Heart right ventricle (tissue), 16 donors: Measurements from ENCODE around the gene LRRN4CL. TPM values are rescaled to one million over a fixed set of nuclear protein-coding genes. Genes with fewer than 3 reads are reported as not detected.

Experiments used
- ATAC-seq, 8 donors: fragments of 200-7000 bp; cut with Tn5 transposase; one replicate each; pipeline ENCODE4 v1.9.1; 2020; ENCODE audit warnings: mild to moderate bottlenecking in 8 of 8, moderate library complexity in 8 of 8, moderate number of reproducible peaks in 1 of 8
- DNase-seq, 2 donors: peaks; one replicate each; pipeline ENCODE4 v3.0.0-alpha.2; 2020
- H3K27ac ChIP-seq, 10 donors: fragments of 200-600 bp; sonication (generic) in 2 of 10; one replicate each; pipeline versions ENCODE4 v1.5.0 to v1.8.0; 2020 to 2022; ENCODE audit warnings: mild to moderate bottlenecking in 3 of 10
- H3K27me3 ChIP-seq, 7 donors: fragments of 200-600 bp; one replicate each; pipeline ENCODE4 v1.8.0; 2021 to 2022; ENCODE audit warnings: mild to moderate bottlenecking in 2 of 7
- H3K36me3 ChIP-seq, 9 donors: fragments of 200-600 bp; sonication (generic) in 1 of 9; one replicate each; pipeline versions ENCODE4 v1.5.0 to v1.8.0; 2020 to 2022; ENCODE audit warnings: mild to moderate bottlenecking in 2 of 9
- H3K4me1 ChIP-seq, 9 donors: fragments of 200-600 bp; sonication (generic) in 1 of 9; one replicate each; pipeline versions ENCODE4 v1.5.0 to v1.8.0; 2020 to 2022; ENCODE audit warnings: mild to moderate bottlenecking in 4 of 9
- H3K4me3 ChIP-seq, 10 donors: fragments of 200-600 bp; sonication (generic) in 2 of 10; one replicate each; pipeline versions ENCODE4 v1.5.0 to v1.8.0; 2020 to 2022; ENCODE audit warnings: mild to moderate bottlenecking in 7 of 10, moderate library complexity in 2 of 10
- H3K9me3 ChIP-seq, 11 donors: fragments of 200-600 bp in 10 of 11; sonication (generic) in 2 of 11; one replicate each; pipeline versions ENCODE4 v1.5.0 to v1.8.0; 2013 to 2022; ENCODE audit warnings: mild to moderate bottlenecking in 2 of 11, control low read depth in 1 of 11, moderate library complexity in 1 of 11
- WGBS, 2 donors: extraction: QIAGEN DNeasy Blood & Tissue Kit; methylation state at CpG; one replicate each; pipeline ENCODE4 v1.1.7; 2013; ENCODE audit warnings: inconsistent platforms in 1 of 2; 5-methylcytosine and 5-hydroxymethylcytosine counted together
- intact Hi-C, 10 donors: fragments of 100-400 bp; cut with DNase I; formaldehyde crosslinking; loops; one replicate each; pipeline versions ENCODE4 v1.11.1 to v1.14.2; 2022
- polyA plus RNA-seq, 2 donors: library from polyadenylated mRNA; stranded (reverse); fragments of 200-250 nt; gene quantifications; one replicate each; pipeline ENCODE4 v1.2.3, GENCODE V29; 2013
- total RNA-seq, 10 donors: library from RNA; stranded (reverse); fragmentation: NEBNext Ultra II Directional in 3 of 10; extraction: Animal tissue kit (Norgen Biotek cat#: 25700) in 3 of 10; gene quantifications; one replicate each; pipeline versions ENCODE4 v1.2.1 to v1.2.4, GENCODE V29; 2021 to 2023
- TF ChIP-seq, protein P1 (sequence below), 9 donors: fragments of 200-600 bp; sonication (generic) in 2 of 9; IDR thresholded peaks; one replicate each; pipeline versions ENCODE4 v1.5.0 to v1.8.0; 2021 to 2022; ENCODE audit warnings: antibody characterized with exemption in 9 of 9, mild to moderate bottlenecking in 5 of 9, moderate library complexity in 1 of 9
- donor health status: Arrhythmogenic right ventricular cardiomyopathy.
- donor health status: ischemic (EF 13 %, LVEDD 7.1; RV severe dilation, severe dysfunction).
- donor health status: healthy with polysubstance abuse.
- donor health status: DM: no; HTN: yes; CAD: no.
- donor health status: DM: no; HTN: no; CAD: no.
- donor health status: ischemic (EF 25% LVEDD 6.9; RV normal size, moderate dysfunction).
- donor health status: ischemic (EF 25% LVEDD 5.7; RV mildly dilated, moderate dysfunction).
- donor health status: healthy.
- donor health status: DM: yes; HTN: yes; CAD: no.
- donor health status: Ischemic cardiomyopathy.
- donor health status: ischemic (EF 35%, LVEDD 5.7; RV mildly dilated, moderate dysfunction).
- donor health status: nonischemic (EF 11% LVEDD 7.7; RV severe dilation, severe dysfunction).
- donor health status: DM: yes; HTN: yes; CAD: no.
- donor health status: PGD.
- donor health status: ischemic (EF 29% LVEDD 5.4; RV normal size, mild dysfunction).
- donor health status: nonischemic (EF 23%, LVEDD 6.1; RV moderate dilation, normal function).

The LRRN4CL gene
- total and polyA plus RNA-seq, 12 donors, result 1.9 to 9.5 (median 2.6) TPM

DNA sequence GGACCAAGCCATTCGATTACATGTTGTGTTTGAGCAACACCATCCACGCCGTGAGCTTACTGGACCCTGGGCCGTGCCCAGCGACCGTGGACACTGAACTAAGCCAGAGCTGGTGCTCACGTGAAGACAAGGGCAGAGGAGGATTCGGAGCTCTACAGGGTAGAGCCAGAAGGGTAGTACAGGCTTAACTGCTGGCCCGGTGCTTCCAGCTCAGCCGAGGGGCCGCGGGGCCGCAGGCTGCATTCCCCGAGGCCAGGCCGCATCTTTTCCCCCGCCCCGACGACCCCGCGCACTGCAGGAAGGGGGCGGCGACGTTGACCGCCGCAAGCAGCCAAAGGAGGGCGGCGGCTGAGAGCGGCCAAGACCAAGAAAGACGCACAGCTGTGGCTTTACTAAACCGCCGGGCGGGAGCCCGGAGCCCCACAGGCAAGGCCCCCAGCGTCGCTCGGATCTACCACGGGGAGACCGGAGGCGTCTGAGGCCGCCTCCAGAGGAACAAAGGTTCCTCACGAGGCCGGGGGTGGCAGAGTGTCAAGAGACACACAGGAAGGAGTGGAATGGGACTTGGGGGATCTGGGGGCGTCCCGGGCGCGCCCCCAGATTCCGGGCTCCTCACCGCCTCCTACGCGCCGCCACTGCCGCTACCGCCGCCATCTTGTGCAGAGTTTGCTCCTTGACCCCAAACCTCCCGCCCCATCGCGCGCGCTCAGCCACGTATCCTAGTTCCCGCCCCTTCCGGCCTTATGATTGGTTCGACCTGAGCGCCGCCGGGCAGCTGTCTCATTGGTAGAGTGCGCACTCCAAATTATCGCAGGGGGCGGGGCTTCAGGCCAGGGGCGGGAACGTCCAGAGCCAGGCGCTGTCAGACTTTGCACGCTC, 43.1 kb downstream of the LRRN4CL start, which contains the start of gene GANAB:
Gene GANAB (minus strand): TSS at position 668 of the 879 bp plus-strand sequence. CDS start 14 bp downstream, at position 654.
- intact Hi-C loops, result loop anchor here in 2 of 10 donors (2.0 kb wide), 1 partner anchor 23 kb away; no protein-coding TSS in a partner anchor
- H3K9me3 ChIP-seq, result no peaks in the 10 kb centered on the region
- peak within 1 kb of the TSS; percentile 65 to 100 (median 96) for H3K4me3 ChIP-seq
- peaks cover 0 to 63% (median 27%) of the 10 kb centered on the region in 9 donors for H3K36me3 ChIP-seq
- 0 to 1% methylated on average over 73 of the region's 73 CpGs for whole genome bisulfite sequencing, 2 donors
- ATAC-seq, result peak; percentile 96 to 100 (median 98)
- H3K4me1 ChIP-seq, result peaks cover 12 to 31% (median 25%) of the 10 kb centered on the region in 9 donors
- TF ChIP-seq, protein P1, sequence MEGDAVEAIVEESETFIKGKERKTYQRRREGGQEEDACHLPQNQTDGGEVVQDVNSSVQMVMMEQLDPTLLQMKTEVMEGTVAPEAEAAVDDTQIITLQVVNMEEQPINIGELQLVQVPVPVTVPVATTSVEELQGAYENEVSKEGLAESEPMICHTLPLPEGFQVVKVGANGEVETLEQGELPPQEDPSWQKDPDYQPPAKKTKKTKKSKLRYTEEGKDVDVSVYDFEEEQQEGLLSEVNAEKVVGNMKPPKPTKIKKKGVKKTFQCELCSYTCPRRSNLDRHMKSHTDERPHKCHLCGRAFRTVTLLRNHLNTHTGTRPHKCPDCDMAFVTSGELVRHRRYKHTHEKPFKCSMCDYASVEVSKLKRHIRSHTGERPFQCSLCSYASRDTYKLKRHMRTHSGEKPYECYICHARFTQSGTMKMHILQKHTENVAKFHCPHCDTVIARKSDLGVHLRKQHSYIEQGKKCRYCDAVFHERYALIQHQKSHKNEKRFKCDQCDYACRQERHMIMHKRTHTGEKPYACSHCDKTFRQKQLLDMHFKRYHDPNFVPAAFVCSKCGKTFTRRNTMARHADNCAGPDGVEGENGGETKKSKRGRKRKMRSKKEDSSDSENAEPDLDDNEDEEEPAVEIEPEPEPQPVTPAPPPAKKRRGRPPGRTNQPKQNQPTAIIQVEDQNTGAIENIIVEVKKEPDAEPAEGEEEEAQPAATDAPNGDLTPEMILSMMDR (IDR thresholded peaks at IDR 0.05), result no peak
- peak within 1 kb of the TSS; percentile 68 to 98 (median 96) for H3K27ac ChIP-seq
- peak; percentile 99 to 100 for DNase-seq
- no peaks in the 10 kb centered on the region for H3K27me3 ChIP-seq

- DNase-seq (no peak), ATAC-seq (no peak)
- WGBS, 2 donors, result 12 to 13% methylated on average over 11 of the region's 11 CpGs
- TF ChIP-seq, protein P1 (IDR thresholded peaks at IDR 0.05), result no peak
- no peaks in the 10 kb centered on the region for H3K27me3 ChIP-seq
- H3K9me3 ChIP-seq, result no peaks in the 10 kb centered on the region
- intact Hi-C loops, result no loop called here
- H3K36me3 ChIP-seq, result peaks cover 0 to 60% (median 27%) of the 10 kb centered on the region in 9 donors
- H3K27ac ChIP-seq, result peak overlapping the region in 9 of 10 donors; percentile 93 to 98 (median 97)
- peaks cover 12 to 35% (median 25%) of the 10 kb centered on the region in 9 donors for H3K4me1 ChIP-seq
- peak overlapping the region; percentile 65 to 100 (median 96) for H3K4me3 ChIP-seq
These were observed 43.7 kb downstream of the LRRN4CL start for GRCh38 chr11:62645671-62645945.

- H3K27me3 ChIP-seq, result no peaks in the 10 kb centered on the region
- DNase-seq (no peak), ATAC-seq (no peak)
- no peak overlapping the region for H3K27ac ChIP-seq
- H3K9me3 ChIP-seq, result no peaks in the 10 kb centered on the region
- no peak overlapping the region for H3K4me3 ChIP-seq
- H3K36me3 ChIP-seq, result peaks cover 0 to 56% (median 21%) of the 10 kb centered on the region in 9 donors
- peaks cover 12 to 35% (median 25%) of the 10 kb centered on the region in 9 donors for H3K4me1 ChIP-seq
- WGBS, 2 donors, result 88 to 90% methylated on average over 8 of the region's 8 CpGs
- TF ChIP-seq, protein P1 (IDR thresholded peaks at IDR 0.05), result no peak
- intact Hi-C loops, result no loop called here
These were observed 45.1 kb downstream of the LRRN4CL start for GRCh38 chr11:62644220-62644619.

Other genes starting within 250 kb of the LRRN4CL start
- 100 to 1,000 TPM; 259 to 447 (median 386) TPM for gene AHNAK, start 142.7 kb downstream of the LRRN4CL start, total RNA-seq
- gene AHNAK, start 142.7 kb downstream of the LRRN4CL start, polyA plus RNA-seq, result 100 to 1,000 TPM; 101 to 113 TPM
- gene EEF1G, start 115.6 kb downstream of the LRRN4CL start, total RNA-seq, result 1,000 to 10,000 TPM in 5 of 10 donors, 100 to 1,000 TPM in 5; 784 to 1,131 (median 1,002) TPM
- 1,000 to 10,000 TPM in 1 of 2 donors, 100 to 1,000 TPM in 1; 555 to 1,173 TPM for gene EEF1G, start 115.6 kb downstream of the LRRN4CL start, polyA plus RNA-seq
- gene TUT1, start 98.0 kb downstream of the LRRN4CL start, total RNA-seq, result 10 to 100 TPM in 8 of 10 donors, 1 to 10 TPM in 2; 8.2 to 17.9 (median 12.3) TPM
- 10 to 100 TPM in 1 of 2 donors, 1 to 10 TPM in 1; 9.3 to 19.2 TPM for gene TUT1, start 98.0 kb downstream of the LRRN4CL start, polyA plus RNA-seq
- gene MTA2, start 87.7 kb downstream of the LRRN4CL start, total RNA-seq, result 10 to 100 TPM; 25.0 to 45.3 (median 29.8) TPM
- 10 to 100 TPM; 22.1 to 35.3 TPM for gene MTA2, start 87.7 kb downstream of the LRRN4CL start, polyA plus RNA-seq
- 10 to 100 TPM in 8 of 10 donors, 1 to 10 TPM in 2; 7.7 to 27.2 (median 15.2) TPM for gene EML3, start 76.8 kb downstream of the LRRN4CL start, total RNA-seq
- gene EML3, start 76.8 kb downstream of the LRRN4CL start, polyA plus RNA-seq, result 10 to 100 TPM; 18.9 to 50.4 TPM
- gene ROM1, start 76.3 kb downstream of the LRRN4CL start, total RNA-seq, result 1 to 10 TPM in 8 of 10 donors, under 1 TPM in 2; 0.81 to 4.4 (median 1.8) TPM
- 1 to 10 TPM; 5.3 to 6.6 TPM for gene ROM1, start 76.3 kb downstream of the LRRN4CL start, polyA plus RNA-seq
- gene B3GAT3, start 67.5 kb downstream of the LRRN4CL start, total RNA-seq, result 10 to 100 TPM in 7 of 10 donors, 1 to 10 TPM in 3; 6.8 to 20.7 (median 10.6) TPM
- gene B3GAT3, start 67.5 kb downstream of the LRRN4CL start, polyA plus RNA-seq, result 10 to 100 TPM; 29.5 to 41.2 TPM
- 100 to 1,000 TPM in 3 of 10 donors, 10 to 100 TPM in 7; 84.0 to 148 (median 96.7) TPM for gene GANAB, start 42.9 kb downstream of the LRRN4CL start, total RNA-seq
- 10 to 100 TPM; 53.2 to 87.2 TPM for gene GANAB, start 42.9 kb downstream of the LRRN4CL start, polyA plus RNA-seq
- 10 to 100 TPM in 8 of 10 donors, 1 to 10 TPM in 2; 9.7 to 15.0 (median 10.9) TPM for gene INTS5, start 36.2 kb downstream of the LRRN4CL start, total RNA-seq
- gene INTS5, start 36.2 kb downstream of the LRRN4CL start, polyA plus RNA-seq, result 1 to 10 TPM; 2.8 to 8.3 TPM
- gene C11orf98, start 24.3 kb downstream of the LRRN4CL start, total RNA-seq, result 10 to 100 TPM; 25.8 to 41.5 (median 30.0) TPM
- 100 to 1,000 TPM in 1 of 2 donors, 10 to 100 TPM in 1; 75.9 to 210 TPM for gene C11orf98, start 24.3 kb downstream of the LRRN4CL start, polyA plus RNA-seq
- 1 to 10 TPM; 2.4 to 7.7 (median 4.2) TPM for gene CSKMT, start 24.2 kb downstream of the LRRN4CL start, total RNA-seq
- gene CSKMT, start 24.2 kb downstream of the LRRN4CL start, polyA plus RNA-seq, result 10 to 100 TPM in 1 of 2 donors, 1 to 10 TPM in 1; 8.8 to 15.7 TPM
- 1 to 10 TPM; 3.9 to 9.5 (median 5.5) TPM for gene UQCC3, start 17.9 kb downstream of the LRRN4CL start, total RNA-seq
- 10 to 100 TPM; 18.0 to 23.0 TPM for gene UQCC3, start 17.9 kb downstream of the LRRN4CL start, polyA plus RNA-seq
- gene LBHD1, start 17.3 kb downstream of the LRRN4CL start, total RNA-seq, result 1 to 10 TPM; 1.6 to 4.9 (median 3.0) TPM
- gene LBHD1, start 17.3 kb downstream of the LRRN4CL start, polyA plus RNA-seq, result 1 to 10 TPM; 1.6 to 6.4 TPM
- 100 to 1,000 TPM in 1 of 10 donors, 10 to 100 TPM in 9; 57.8 to 100 (median 81.2) TPM for gene UBXN1, start 10.5 kb downstream of the LRRN4CL start, total RNA-seq
- 100 to 1,000 TPM in 1 of 2 donors, 10 to 100 TPM in 1; 83.1 to 175 TPM for gene UBXN1, start 10.5 kb downstream of the LRRN4CL start, polyA plus RNA-seq
- 10 to 100 TPM in 9 of 10 donors, 1 to 10 TPM in 1; 8.5 to 26.8 (median 15.7) TPM for gene BSCL2, start 17.9 kb upstream of the LRRN4CL start, total RNA-seq
- 10 to 100 TPM; 31.4 to 83.0 TPM for gene BSCL2, start 17.9 kb upstream of the LRRN4CL start, polyA plus RNA-seq
- under 1 TPM in 4 of 10 donors, not detected in 6; 0.26 to 0.34 (median 0.31) TPM for gene GNG3, start 18.1 kb upstream of the LRRN4CL start, total RNA-seq
- gene GNG3, start 18.1 kb upstream of the LRRN4CL start, polyA plus RNA-seq, result under 1 TPM in 1 of 2 donors, not detected in 1; 0.16 TPM
- 10 to 100 TPM; 26.9 to 40.9 (median 33.4) TPM for gene HNRNPUL2, start 37.9 kb upstream of the LRRN4CL start, total RNA-seq
- gene HNRNPUL2, start 37.9 kb upstream of the LRRN4CL start, polyA plus RNA-seq, result 10 to 100 TPM; 21.4 to 35.3 TPM
- 10 to 100 TPM in 9 of 10 donors, 1 to 10 TPM in 1; 9.4 to 16.2 (median 12.9) TPM for gene TTC9C, start 39.0 kb upstream of the LRRN4CL start, total RNA-seq
- 10 to 100 TPM; 20.3 to 20.8 TPM for gene TTC9C, start 39.0 kb upstream of the LRRN4CL start, polyA plus RNA-seq
- 10 to 100 TPM in 4 of 10 donors, 1 to 10 TPM in 6; 7.5 to 14.9 (median 9.6) TPM for gene ZBTB3, start 64.6 kb upstream of the LRRN4CL start, total RNA-seq
- gene ZBTB3, start 64.6 kb upstream of the LRRN4CL start, polyA plus RNA-seq, result 1 to 10 TPM; 2.2 to 8.6 TPM
- 10 to 100 TPM; 30.9 to 57.0 (median 42.9) TPM for gene POLR2G, start 72.0 kb upstream of the LRRN4CL start, total RNA-seq
- 100 to 1,000 TPM in 1 of 2 donors, 10 to 100 TPM in 1; 42.1 to 134 TPM for gene POLR2G, start 72.0 kb upstream of the LRRN4CL start, polyA plus RNA-seq
- 10 to 100 TPM in 3 of 10 donors, 1 to 10 TPM in 7; 7.7 to 14.7 (median 9.0) TPM for gene TAF6L, start 81.9 kb upstream of the LRRN4CL start, total RNA-seq
- 10 to 100 TPM; 12.7 to 18.9 TPM for gene TAF6L, start 81.9 kb upstream of the LRRN4CL start, polyA plus RNA-seq
- gene TMEM179B, start 97.9 kb upstream of the LRRN4CL start, total RNA-seq, result 10 to 100 TPM in 8 of 10 donors, 1 to 10 TPM in 2; 9.4 to 27.2 (median 17.4) TPM
- 10 to 100 TPM; 24.8 to 54.4 TPM for gene TMEM179B, start 97.9 kb upstream of the LRRN4CL start, polyA plus RNA-seq
- gene TMEM223, start 102.5 kb upstream of the LRRN4CL start, total RNA-seq, result 10 to 100 TPM; 21.9 to 28.6 (median 23.5) TPM
- gene TMEM223, start 102.5 kb upstream of the LRRN4CL start, polyA plus RNA-seq, result 10 to 100 TPM; 30.9 to 75.3 TPM
- 10 to 100 TPM; 28.3 to 58.7 (median 36.7) TPM for gene NXF1, start 115.9 kb upstream of the LRRN4CL start, total RNA-seq
- gene NXF1, start 115.9 kb upstream of the LRRN4CL start, polyA plus RNA-seq, result 10 to 100 TPM; 66.6 to 96.7 TPM
- gene STX5, start 142.5 kb upstream of the LRRN4CL start, total RNA-seq, result 10 to 100 TPM; 16.8 to 27.0 (median 19.0) TPM
- 10 to 100 TPM; 13.6 to 31.9 TPM for gene STX5, start 142.5 kb upstream of the LRRN4CL start, polyA plus RNA-seq
- not detected for gene TEX54, start 143.3 kb upstream of the LRRN4CL start, total RNA-seq
- not detected for gene TEX54, start 143.3 kb upstream of the LRRN4CL start, polyA plus RNA-seq
- 10 to 100 TPM; 17.7 to 31.2 (median 22.9) TPM for gene WDR74, start 150.1 kb upstream of the LRRN4CL start, total RNA-seq
- 10 to 100 TPM; 48.3 to 62.4 TPM for gene WDR74, start 150.1 kb upstream of the LRRN4CL start, polyA plus RNA-seq
- gene SLC3A2, start 191.4 kb upstream of the LRRN4CL start, total RNA-seq, result 10 to 100 TPM; 32.0 to 78.4 (median 42.6) TPM
- 100 to 1,000 TPM in 1 of 2 donors, 10 to 100 TPM in 1; 36.2 to 110 TPM for gene SLC3A2, start 191.4 kb upstream of the LRRN4CL start, polyA plus RNA-seq
- gene CHRM1, start 231.8 kb upstream of the LRRN4CL start, total RNA-seq, result not detected
- gene CHRM1, start 231.8 kb upstream of the LRRN4CL start, polyA plus RNA-seq, result not detected